Measurements from ENCODE around the gene AQP2. TPM values are rescaled to one million over a fixed set of nuclear protein-coding genes. Genes with fewer than 3 reads are reported as not detected.
"Not testable (repeated sequence)": the region's sequence is repeated elsewhere in the genome, so short reads cannot be mapped to it uniquely, and the experiment has no call there.

Gene AQP2
- total RNA-seq, 1 experiment from 2014 or later = not detected

GRCh38 chr12:49987625-49988303, 37.2 kb downstream of the AQP2 start:
- no TSS peak for BruUV-seq (replicated peaks)
- DNase-seq = no peak

GRCh38 chr12:49989400-49989799, 38.9 kb downstream of the AQP2 start:
- H3K27me3 Mint-ChIP-seq (ENCODE audit: unreplicated experiment); DNase-seq; H3K9me3 Mint-ChIP-seq (ENCODE audit: low read depth, unreplicated experiment); CTCF ChIA-PET; H3K4me1 Mint-ChIP-seq (ENCODE audit: low read depth, unreplicated experiment); intact Hi-C loops (cut with micrococcal nuclease; ENCODE audit: unreplicated experiment); H3K27ac Mint-ChIP-seq (ENCODE audit: unreplicated experiment); H3K4me3 Mint-ChIP-seq (ENCODE audit: low read depth, unreplicated experiment); H3K36me3 Mint-ChIP-seq (ENCODE audit: insufficient read depth, unreplicated experiment): not testable (repeated sequence)
- TSS peak; percentile 36 for BruUV-seq (replicated peaks)

More at GRCh38 chr12:49987625-49988303, 37.2 kb downstream of the AQP2 start:
- no peaks in the 10 kb centered on the region for H3K4me1 Mint-ChIP-seq (ENCODE audit: low read depth, unreplicated experiment)
- CTCF ChIA-PET = no interaction called here
- H3K9me3 Mint-ChIP-seq (ENCODE audit: low read depth, unreplicated experiment) = no peaks in the 10 kb centered on the region
- no peak for TF ChIP-seq CTCF (IDR thresholded peaks at IDR 0.05; ENCODE audit: unreplicated experiment)
- H3K27ac Mint-ChIP-seq (ENCODE audit: unreplicated experiment) = no peak overlapping the region
- intact Hi-C loops (cut with micrococcal nuclease; ENCODE audit: unreplicated experiment) = no loop called here
- H3K27me3 Mint-ChIP-seq (ENCODE audit: unreplicated experiment) = no peaks in the 10 kb centered on the region
- no peaks in the 10 kb centered on the region for H3K36me3 Mint-ChIP-seq (ENCODE audit: insufficient read depth, unreplicated experiment)
- H3K4me3 Mint-ChIP-seq (ENCODE audit: low read depth, unreplicated experiment) = no peak overlapping the region

- CTCF ChIA-PET = no interaction called here
- no peaks in the 10 kb centered on the region for H3K9me3 Mint-ChIP-seq (ENCODE audit: low read depth, unreplicated experiment)
- no peak for TF ChIP-seq CTCF (IDR thresholded peaks at IDR 0.05; ENCODE audit: unreplicated experiment)
- H3K4me1 Mint-ChIP-seq (ENCODE audit: low read depth, unreplicated experiment) = no peaks in the 10 kb centered on the region
- H3K27ac Mint-ChIP-seq (ENCODE audit: unreplicated experiment) = no peak overlapping the region
- BruUV-seq (replicated peaks) = no TSS peak
- H3K27me3 Mint-ChIP-seq (ENCODE audit: unreplicated experiment) = no peaks in the 10 kb centered on the region
- peaks cover 6% of the 10 kb centered on the region for H3K36me3 Mint-ChIP-seq (ENCODE audit: insufficient read depth, unreplicated experiment)
- no peak for DNase-seq
- no peak overlapping the region for H3K4me3 Mint-ChIP-seq (ENCODE audit: low read depth, unreplicated experiment)
- intact Hi-C loops (cut with micrococcal nuclease; ENCODE audit: unreplicated experiment) = no loop called here
Observed at GRCh38 chr12:49990273-49990672, 39.7 kb downstream of the AQP2 start.

- H3K4me1 Mint-ChIP-seq (ENCODE audit: low read depth, unreplicated experiment) = no peaks in the 10 kb centered on the region
- CTCF ChIA-PET = no interaction called here
Observed at GRCh38 chr12:49998453-49998852, 47.9 kb downstream of the AQP2 start.

More at GRCh38 chr12:49998453-49998852, 47.9 kb downstream of the AQP2 start:
- TF ChIP-seq CTCF (IDR thresholded peaks at IDR 0.05; ENCODE audit: unreplicated experiment) = no peak
- Mint-ChIP-seq H3K36me3 (ENCODE audit: insufficient read depth, unreplicated experiment) (peaks cover 11% of the 10 kb centered on the region), H3K27me3 (ENCODE audit: unreplicated experiment) (no peaks in the 10 kb centered on the region), H3K27ac (ENCODE audit: unreplicated experiment) (no peak overlapping the region), H3K4me3 (ENCODE audit: low read depth, unreplicated experiment) (no peak overlapping the region), H3K9me3 (ENCODE audit: low read depth, unreplicated experiment) (no peaks in the 10 kb centered on the region)
- BruUV-seq (replicated peaks) = no TSS peak
- no peak for DNase-seq
- intact Hi-C loops (cut with micrococcal nuclease; ENCODE audit: unreplicated experiment) = no loop called here

Measured in Calu3 (cell line).